SW 1271 (cell line): ENCODE results near the gene DGKH.
"Not testable (repeated sequence)": the region's sequence is repeated elsewhere in the genome, so short reads cannot be mapped to it uniquely, and the experiment has no call there.

Experiments used
- DNase-seq, 2 experiments: peaks; one replicate each; lab custom pipeline; 2025; lab: John Stamatoyannopoulos, UW

Gene DGKH

DNA sequence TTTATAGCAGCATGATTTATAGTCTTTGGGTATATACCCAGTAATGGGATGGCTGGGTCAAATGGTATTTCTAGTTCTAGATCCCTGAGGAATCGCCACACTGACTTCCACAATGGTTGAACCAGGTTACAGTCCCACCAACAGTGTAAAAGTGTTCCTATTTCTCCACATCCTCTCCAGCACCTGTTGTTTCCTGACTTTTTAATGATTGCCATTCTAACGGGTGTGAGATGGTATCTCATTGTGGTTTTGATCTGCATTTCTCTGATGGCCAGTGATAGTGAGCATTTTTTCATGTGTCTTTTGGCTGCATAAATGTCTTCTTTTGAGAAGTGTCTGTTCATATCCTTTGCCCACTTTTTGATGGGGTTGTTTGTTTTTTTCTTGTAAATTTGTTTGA lies 114.9 kb downstream of the DGKH start:
- not testable (repeated sequence) for DNase-seq

DNA sequence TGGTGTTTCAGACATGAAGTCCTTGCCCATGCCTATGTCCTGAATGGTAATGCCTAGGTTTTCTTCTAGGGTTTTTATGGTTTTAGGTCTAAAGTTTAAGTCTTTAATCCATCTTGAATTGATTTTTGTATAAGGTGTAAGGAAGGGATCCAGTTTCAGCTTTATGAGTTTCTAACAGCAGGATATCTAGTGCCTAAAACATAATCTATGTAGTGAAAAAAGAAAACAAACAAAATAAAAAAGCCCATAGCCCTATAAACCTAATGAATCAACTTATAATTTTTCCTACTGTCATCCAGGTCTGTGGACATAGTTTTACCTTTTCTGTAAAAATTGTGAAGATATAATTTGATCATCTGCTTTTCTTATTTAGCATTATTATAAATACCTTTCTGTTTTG lies 115.5 kb downstream of the DGKH start:
- not testable (repeated sequence) for DNase-seq

DNA sequence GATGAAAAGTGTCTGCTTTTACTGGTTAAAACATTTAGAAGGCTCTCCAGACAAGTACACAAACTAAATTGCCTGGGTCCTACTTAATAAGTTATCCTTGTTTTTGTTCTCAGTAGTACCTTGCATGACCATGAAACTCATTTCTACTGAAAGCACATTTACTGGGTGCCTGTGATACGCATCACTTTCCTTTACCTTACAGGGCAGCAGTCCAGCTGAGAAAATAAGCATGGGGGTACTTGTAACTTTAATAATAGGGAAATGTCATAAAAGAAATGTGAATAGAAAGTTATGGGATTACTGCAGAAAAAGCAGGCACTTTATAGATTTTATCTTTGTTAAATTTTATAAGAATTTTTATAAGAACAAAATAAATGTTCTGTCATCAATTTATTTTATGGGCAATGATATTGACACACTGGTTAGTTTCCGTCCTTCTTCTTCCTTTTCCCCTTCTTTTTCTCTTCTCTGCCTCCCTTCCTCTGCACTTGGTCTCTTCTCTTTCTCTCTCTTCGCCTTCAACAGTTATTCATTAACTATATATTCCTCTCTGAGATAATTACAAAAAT lies 116.2 kb downstream of the DGKH start:
- DNase-seq: no peak

DNA sequence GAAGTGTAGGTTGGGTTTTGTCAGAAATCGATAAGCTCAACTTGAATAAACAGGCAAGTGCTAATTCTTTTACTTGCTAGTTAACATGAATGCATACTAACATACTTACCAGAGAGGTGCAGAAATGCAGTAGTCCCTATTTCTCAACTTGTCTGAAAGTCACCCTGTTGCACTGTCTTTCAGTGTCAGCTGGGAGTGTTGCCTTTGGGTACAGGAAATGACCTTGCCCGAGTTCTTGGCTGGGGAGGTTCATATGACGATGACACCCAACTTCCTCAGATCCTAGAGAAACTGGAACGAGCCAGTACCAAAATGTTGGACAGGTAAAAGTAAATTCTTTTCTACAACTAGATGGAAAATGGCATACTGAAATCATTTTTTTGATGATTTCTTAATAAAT lies 120.0 kb downstream of the DGKH start:
- DNase-seq: no peak

GRCh38 chr13:42170029-42170428 lies 121.6 kb downstream of the DGKH start:
- no peak for DNase-seq

- DNase-seq: no peak
These were observed 125.4 kb downstream of the DGKH start for GRCh38 chr13:42173789-42174343.

DNA sequence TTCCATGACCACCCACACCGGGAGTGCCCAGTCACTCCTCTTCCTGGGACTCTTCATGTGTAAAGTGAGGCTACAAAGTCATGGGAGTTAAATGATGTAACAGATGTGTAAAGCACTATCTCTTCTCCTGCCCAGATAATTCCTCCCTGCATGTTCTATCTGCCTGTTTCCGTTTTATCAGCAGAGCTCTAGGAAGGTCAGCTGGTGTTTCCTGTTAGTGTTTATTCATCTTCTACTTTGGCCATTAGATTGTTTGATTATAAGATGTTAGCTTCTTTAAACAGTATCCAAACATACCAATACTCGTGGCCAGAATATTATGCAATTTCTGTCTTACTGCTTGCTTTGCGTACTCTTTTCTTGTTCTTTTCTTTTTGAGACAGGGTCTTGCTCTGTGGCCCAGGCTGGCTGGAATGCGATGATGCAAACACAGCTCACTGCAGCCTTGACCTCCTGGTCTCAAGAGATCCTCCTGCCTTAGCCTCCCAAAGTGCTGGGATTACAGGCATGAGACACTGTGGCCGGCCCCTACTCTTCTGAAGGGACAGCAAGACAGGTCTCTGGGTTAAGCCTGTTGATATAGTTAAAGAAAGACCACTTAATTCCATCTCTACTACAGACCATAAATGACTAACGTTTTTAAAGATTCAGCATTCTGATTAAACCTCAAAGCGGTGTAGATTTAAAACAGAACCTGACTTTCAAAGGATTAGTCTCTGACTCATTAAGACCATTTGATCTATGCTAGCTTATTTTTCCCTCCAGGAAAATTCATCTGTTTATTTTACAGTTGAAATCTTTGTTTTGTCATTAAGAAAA lies 126.1 kb downstream of the DGKH start:
- no peak for DNase-seq

GRCh38 chr13:42176294-42176693 lies 127.8 kb downstream of the DGKH start:
- DNase-seq: no peak

- no peak for DNase-seq
These were observed 128.7 kb downstream of the DGKH start for GRCh38 chr13:42177189-42177588.

- no peak for DNase-seq
These were observed 133.0 kb downstream of the DGKH start for GRCh38 chr13:42181381-42181953.

GRCh38 chr13:42189061-42189460 lies 140.6 kb downstream of the DGKH start:
- no peak for DNase-seq

- DNase-seq: no peak
These were observed 142.1 kb downstream of the DGKH start for GRCh38 chr13:42190529-42190928.

DNA sequence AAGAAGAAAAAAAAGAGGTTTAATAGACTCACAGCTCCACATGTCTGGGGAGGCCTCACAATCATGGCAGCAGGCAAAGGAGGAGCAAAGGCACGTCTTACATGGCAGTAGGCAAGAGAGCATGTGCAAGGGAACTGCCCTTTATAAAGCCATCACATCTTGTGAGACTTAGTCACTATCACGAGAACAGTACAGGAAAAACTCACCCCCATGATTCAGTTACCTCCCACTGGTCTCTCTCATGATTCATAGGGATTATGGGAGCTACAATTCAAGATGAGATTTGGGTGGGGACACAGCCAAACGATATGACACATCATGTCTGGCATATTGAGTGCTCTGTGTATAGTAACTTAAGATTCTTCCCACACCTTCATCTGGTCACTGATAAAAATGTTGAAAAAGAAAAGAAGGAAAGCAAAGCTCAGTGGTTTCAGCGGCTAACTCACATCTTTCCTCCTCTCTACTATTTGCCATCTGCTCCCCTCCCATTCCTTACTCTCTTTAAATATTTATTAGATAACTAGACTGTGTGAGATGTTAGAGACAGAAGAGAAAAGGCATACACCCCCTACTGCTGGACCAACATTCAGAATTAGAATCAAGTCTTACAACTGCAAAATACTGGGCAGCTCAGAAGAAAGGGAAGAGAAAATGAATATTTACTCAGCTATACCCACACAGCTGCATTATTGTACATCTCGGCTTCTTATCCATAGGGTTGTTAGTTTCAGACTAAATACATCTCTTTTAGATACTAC lies 163.4 kb downstream of the DGKH start:
- no peak for DNase-seq

GRCh38 chr13:42214446-42214845 lies 166.0 kb downstream of the DGKH start:
- DNase-seq: no peak

DNA sequence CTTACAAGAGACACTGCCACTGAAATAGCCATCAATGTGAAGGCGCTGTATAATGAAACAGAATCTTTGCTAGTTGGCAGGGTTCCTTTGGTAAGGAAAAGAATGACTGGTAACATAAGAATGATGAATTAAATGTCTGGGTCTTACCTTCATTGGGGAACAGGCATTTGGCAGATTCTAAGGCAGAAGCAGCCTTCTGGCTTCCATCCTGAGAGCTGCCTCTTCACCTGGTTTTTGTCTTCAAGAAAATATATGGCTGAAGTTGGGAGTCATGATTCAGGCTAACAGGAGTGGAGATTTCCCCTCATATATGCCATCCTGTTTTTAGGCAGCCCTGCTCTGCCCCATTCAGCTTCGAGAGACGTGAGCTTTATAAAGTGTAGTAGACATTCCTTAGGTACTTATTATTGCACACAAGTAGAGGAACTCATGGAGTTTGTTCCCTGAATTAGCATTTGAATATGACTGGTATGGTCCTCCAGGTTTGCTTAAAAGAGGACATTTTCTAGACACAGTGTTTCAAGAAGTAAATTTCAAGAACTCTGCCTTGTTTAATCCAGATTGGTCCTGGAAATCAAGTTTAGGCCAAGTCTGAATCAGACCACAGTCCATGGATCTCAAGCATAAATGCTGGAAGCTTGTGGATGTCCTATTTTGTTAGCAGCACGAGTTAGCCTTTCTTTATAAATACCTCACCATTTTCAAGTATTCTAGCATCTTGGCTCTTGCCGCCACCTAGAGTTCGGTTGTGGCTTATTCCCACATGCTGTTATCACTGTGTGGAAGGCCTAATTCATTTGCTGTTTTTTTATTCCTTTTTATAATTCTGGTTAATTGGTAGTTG lies 167.4 kb downstream of the DGKH start:
- peak; percentile 6 to 65 for DNase-seq

DNA sequence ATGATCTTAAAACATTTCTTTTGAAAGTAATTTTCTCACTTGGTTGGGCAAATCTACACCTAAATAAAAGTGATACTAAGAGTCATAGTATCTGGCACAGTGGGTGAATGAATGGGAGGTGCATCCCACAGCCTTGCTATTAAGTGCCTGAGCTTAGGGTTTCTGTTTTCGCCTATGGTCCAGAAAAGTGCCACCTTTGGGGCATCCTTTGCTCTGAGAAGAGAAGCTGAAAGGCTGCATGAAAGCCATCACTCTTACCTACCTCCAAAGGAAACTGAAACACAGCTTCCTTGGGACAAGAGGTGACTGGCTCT lies 167.9 kb downstream of the DGKH start:
- no peak for DNase-seq

- no peak for DNase-seq
These were observed 170.1 kb downstream of the DGKH start for GRCh38 chr13:42218576-42218975.

DNA sequence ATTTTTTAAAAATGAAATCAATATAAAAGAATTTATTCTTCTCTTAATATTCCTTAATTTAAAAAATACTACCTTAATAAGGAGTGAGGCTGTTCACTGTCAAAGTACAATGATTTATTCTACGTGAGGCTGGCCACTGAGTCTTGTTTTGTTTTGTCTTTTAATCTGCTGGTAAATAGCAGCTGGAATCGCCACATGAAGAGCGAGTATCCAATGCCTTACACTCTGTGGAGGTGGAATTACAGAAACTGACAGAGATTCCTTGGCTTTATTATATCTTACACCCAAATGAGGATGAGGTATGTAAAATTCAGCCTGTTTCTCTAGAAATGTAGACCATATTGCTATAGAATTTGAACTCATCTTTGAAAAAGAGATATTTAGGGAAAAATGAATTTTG lies 170.6 kb downstream of the DGKH start:
- DNase-seq: no peak

GRCh38 chr13:42219876-42220275 lies 171.4 kb downstream of the DGKH start:
- DNase-seq: no peak

GRCh38 chr13:42221121-42221765 lies 172.8 kb downstream of the DGKH start:
- no peak for DNase-seq

GRCh38 chr13:42223681-42224080 lies 175.2 kb downstream of the DGKH start:
- DNase-seq: no peak
